GM23338 (cell line): ENCODE measurements around the gene ZFYVE28.

Experiments
- CREB1 ChIP-seq: fragments of 250-450 bp; sonication (Bioruptor Pico); IDR thresholded peaks from 2 replicates; pipeline ENCODE4 v1.5.0; 2020; ENCODE audit warnings: low read depth, mild to moderate bottlenecking, moderate library complexity
- EZH2phosphoT487 ChIP-seq: fragments of 200-600 bp; sonication (generic); IDR thresholded peaks from one replicate; pipeline ENCODE4 v1.8.1; 2018; ENCODE audit warnings: antibody characterized with exemption; ENCODE audit not compliant: unreplicated experiment

DNA sequence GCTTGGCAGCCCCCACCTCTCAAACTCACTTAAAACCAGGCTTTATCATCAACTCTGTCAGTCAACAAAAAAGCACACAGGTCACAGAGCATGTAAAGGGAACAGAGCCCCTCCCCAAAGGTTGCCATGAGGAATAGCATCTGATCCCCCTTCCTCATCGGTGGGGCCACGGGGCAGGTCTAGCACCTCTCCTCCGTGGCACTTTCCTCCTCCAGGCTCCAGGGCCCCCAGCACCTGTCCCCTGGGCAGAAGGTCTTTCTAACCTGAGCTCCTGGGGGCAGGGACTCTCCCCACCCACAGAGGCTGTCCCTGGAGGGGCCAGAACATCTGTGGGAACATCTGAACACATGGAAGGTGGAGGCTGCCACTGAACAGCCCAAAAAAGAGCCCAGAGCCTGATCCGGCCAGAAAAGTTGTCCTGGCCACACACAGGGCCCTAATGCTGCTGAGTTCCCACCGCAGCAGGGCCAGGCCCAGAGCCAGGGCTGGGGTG is 65.7 kb downstream of the ZFYVE28 start:
- TF ChIP-seq CREB1 (CRISPR knock-in tag) (no peak), EZH2phosphoT487 (no peak)
